ENCODE results near the gene NUP62. TPM values are rescaled to one million over a fixed set of nuclear protein-coding genes. Genes with fewer than 3 reads are reported as not detected.

The NUP62 gene
- total RNA-seq, 1 experiment from 2014 or later, result 127 TPM

DNA sequence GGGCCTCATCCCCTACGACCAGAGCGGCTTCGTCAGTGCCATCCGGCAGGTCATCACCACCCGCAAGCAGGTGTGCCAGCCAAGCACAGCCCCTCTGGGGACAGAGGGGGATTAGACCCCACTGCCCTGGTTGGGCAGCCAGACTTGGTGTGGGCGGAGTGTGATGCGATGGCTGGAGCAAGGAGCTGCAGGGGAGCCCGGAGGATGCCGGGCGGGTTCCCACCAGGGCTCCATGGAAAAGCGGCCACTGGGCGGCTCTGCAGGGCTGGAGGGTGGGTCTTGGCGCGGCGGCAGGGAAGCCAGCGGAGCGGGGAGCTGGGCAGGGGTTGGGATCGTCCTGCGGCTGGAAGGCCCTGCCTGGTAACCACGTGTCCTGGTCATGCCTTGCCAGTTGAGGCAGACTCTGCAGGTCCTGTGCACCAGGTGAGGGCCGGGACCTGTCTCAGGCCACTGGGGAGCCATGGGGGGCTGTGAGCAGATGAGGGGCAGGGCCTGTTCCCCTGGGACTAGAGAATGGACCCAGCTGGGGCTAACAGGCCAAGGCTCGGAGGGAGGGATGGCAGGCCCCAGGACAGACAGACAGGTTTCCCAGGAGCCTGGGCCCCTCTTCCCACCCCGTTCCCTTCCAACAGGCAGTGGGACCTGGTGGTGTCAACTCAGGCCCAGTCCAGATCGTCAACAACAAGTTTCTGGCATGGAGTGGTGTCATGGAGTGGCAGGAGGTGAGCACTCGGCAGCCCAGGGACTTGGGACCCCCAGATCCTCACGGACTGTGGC is 72.1 kb downstream of the NUP62 start:
- H3K27ac Mint-ChIP-seq, result peak overlapping the region in 1 of 3 experiments; percentile 80; a peak in 3 of 7 replicates
- H3K9ac ChIP-seq (ENCODE audit: extremely low read depth, insufficient read length, low read length), result no peak overlapping the region
- peaks cover 21 to 75% (median 68%) of the 10 kb centered on the region in 3 experiments for H3K36me3 Mint-ChIP-seq (ENCODE audit: insufficient read depth in 1 of 3, low read depth in 3 of 3)
- no peak overlapping the region; the same call in 1 of the 2 replicates for H3K14ac ChIP-seq (ENCODE audit: insufficient read depth, low read length)
- H3K9me3 Mint-ChIP-seq, result no peaks in the 10 kb centered on the region
- no peaks in the 10 kb centered on the region for H3K27me3 ChIP-seq (ENCODE audit: insufficient read depth, low read length)
- no peak for TF ChIP-seq CTCF (conservative IDR thresholded peaks at IDR 0.05)
- H3K56ac ChIP-seq (ENCODE audit: insufficient read length, low read depth, low read length), result no peak overlapping the region
- H3K79me1 ChIP-seq (ENCODE audit: insufficient read depth, low read depth, low read length, poor library complexity, severe bottlenecking), result peaks cover 11% of the 10 kb centered on the region
- no peak overlapping the region for H2BK120ac ChIP-seq (ENCODE audit: low read depth, low read length, poor library complexity, severe bottlenecking)
- H2BK15ac ChIP-seq (ENCODE audit: low read depth, low read length), result no peak overlapping the region
- no peaks in the 10 kb centered on the region for H3K9me3 ChIP-seq (ENCODE audit: control insufficient read depth, low read depth, low read length)
- H3K4ac ChIP-seq (ENCODE audit: low read depth, low read length), result no peak overlapping the region
- no peak overlapping the region for H4K91ac ChIP-seq (ENCODE audit: insufficient read length, low read depth, low read length)
- H4K20me1 ChIP-seq (ENCODE audit: control insufficient read depth, insufficient read depth, insufficient read length), result peaks cover 6% of the 10 kb centered on the region
- no peak overlapping the region for H4K8ac ChIP-seq (replicated peaks; ENCODE audit: insufficient read length, low read depth, low read length)
- no peak overlapping the region for H3K18ac ChIP-seq (ENCODE audit: insufficient read length, low read depth, low read length)
- H2AFZ ChIP-seq (ENCODE audit: low read length), result no peak overlapping the region
- no peak overlapping the region for H3K4me2 ChIP-seq (ENCODE audit: insufficient read depth, insufficient read length, low read length)
- H3K23ac ChIP-seq (ENCODE audit: insufficient read length, low read depth, low read length), result no peak overlapping the region
- H3T11ph ChIP-seq (ENCODE audit: low read length), result no peak overlapping the region
- no peak overlapping the region for H2BK20ac ChIP-seq (ENCODE audit: low read depth, low read length, poor library complexity, severe bottlenecking)
- no peaks in the 10 kb centered on the region for H3K4me1 ChIP-seq (ENCODE audit: insufficient read depth, low read length)
- H2BK5ac ChIP-seq (ENCODE audit: insufficient read length, low read length), result no peak overlapping the region
- no peak overlapping the region for H4K5ac ChIP-seq (ENCODE audit: insufficient read length, low read depth, low read length)
- H2BK12ac ChIP-seq (ENCODE audit: insufficient read length, low read depth, low read length), result no peak overlapping the region
- H3K23me2 ChIP-seq (ENCODE audit: insufficient read length, low read depth, low read length, poor library complexity, severe bottlenecking), result peaks cover under 1% of the 10 kb centered on the region
- no CpG with 5 or more reads among the region's 26 CpGs for WGBS (ENCODE audit: extremely low coverage, insufficient read length, low lambda C conversion rate)
- H3K27ac ChIP-seq (ENCODE audit: insufficient read length, low read depth, low read length), result no peak overlapping the region
- no peak overlapping the region for H2AK5ac ChIP-seq (ENCODE audit: insufficient read length, low read length)
- peaks cover 15 to 25% of the 10 kb centered on the region in 2 experiments for H3K4me1 Mint-ChIP-seq
- H3K27me3 Mint-ChIP-seq (ENCODE audit: low read depth), result peaks cover 2% of the 10 kb centered on the region; the same call in 1 of the 2 replicates
- peaks cover 9% of the 10 kb centered on the region; the same call in 1 of the 2 replicates for H3K79me2 ChIP-seq (ENCODE audit: insufficient read depth, low read length)
- DNase-seq, result peak; percentile 48
- H3K4me3 Mint-ChIP-seq, result no peak overlapping the region

Small RNA genes lying within 50 kb of the gene (microRNA-seq; reads per million reads assigned to microRNA genes)
- gene MIR4750 (ENCODE audit: borderline microRNAs expressed), result not detected

Other genes with a start within 250 kb of the NUP62 start
- gene ADM5, start 239.9 kb downstream of the NUP62 start, total RNA-seq (2021), result 13.5 and 13.6 TPM in 2 replicates
- 66.4 and 74.6 TPM in 2 replicates for gene CPT1C, start 238.4 kb downstream of the NUP62 start, total RNA-seq (2021)
- gene TSKS, start 166.2 kb downstream of the NUP62 start, total RNA-seq (2021), result 0.28 and 0.37 TPM in 2 replicates
- gene AP2A1, start 162.5 kb downstream of the NUP62 start, total RNA-seq (2021), result 108 and 109 TPM in 2 replicates
- 25.1 and 29.7 TPM in 2 replicates for gene FUZ, start 116.2 kb downstream of the NUP62 start, total RNA-seq (2021)
- 76.7 and 77.5 TPM in 2 replicates for gene MED25, start 111.2 kb downstream of the NUP62 start, total RNA-seq (2021)
- gene PTOV1, start 78.3 kb downstream of the NUP62 start, total RNA-seq (2021), result 309 and 317 TPM in 2 replicates
- gene PNKP, start 61.9 kb downstream of the NUP62 start, total RNA-seq (2021), result 144 and 157 TPM in 2 replicates
- 43.5 and 44.6 TPM in 2 replicates for gene AKT1S1, start 52.1 kb downstream of the NUP62 start, total RNA-seq (2021)
- gene TBC1D17, start 51.8 kb downstream of the NUP62 start, total RNA-seq (2021), result 33.6 and 33.9 TPM in 2 replicates
- 0.29 and 0.61 TPM in 2 replicates for gene IL4I1, start 32.6 kb downstream of the NUP62 start, total RNA-seq (2021)
- gene ATF5, start 299 bp downstream of the NUP62 start, total RNA-seq (2021), result 18.5 and 20.6 TPM in 2 replicates
- gene SIGLEC11, start 31.7 kb upstream of the NUP62 start, total RNA-seq (2021), result not detected in 2 replicates
- 33.5 and 34.8 TPM in 2 replicates for gene VRK3, start 95.9 kb upstream of the NUP62 start, total RNA-seq (2021)
- 18.9 and 19.0 TPM in 2 replicates for gene ZNF473, start 96.5 kb upstream of the NUP62 start, total RNA-seq (2021)
- gene IZUMO2, start 233.8 kb upstream of the NUP62 start, total RNA-seq (2021), result 0.81 TPM in 1 of 2 replicates, not detected in the other